Measurements from ENCODE around the gene TXLNA. TPM values are rescaled to one million over a fixed set of nuclear protein-coding genes. Genes with fewer than 3 reads are reported as not detected.
"Not testable (repeated sequence)": the region's sequence is repeated elsewhere in the genome, so short reads cannot be mapped to it uniquely, and the experiment has no call there.

Gene TXLNA
- total RNA-seq: 10 to 100 TPM; 41.9 to 80.8 (median 49.0) TPM

GRCh38 chr1:32179443-32180185 is at the start of gene TXLNA:
Gene TXLNA, plus strand, starts transcription at chr1:32179675. Its CDS starts 671 bp downstream, at chr1:32180346.
- peak; percentile 91 for ATAC-seq (ENCODE audit: low FRiP score)
- no peak for TF ChIP-seq CTCF (IDR thresholded peaks at IDR 0.05)

GRCh38 chr1:32133950-32134280 is 45.6 kb upstream of the TXLNA start:
- DNase-seq (ENCODE audit: low spot score); ATAC-seq (ENCODE audit: low FRiP score): not testable (repeated sequence)

More at GRCh38 chr1:32179443-32180185, at the start of gene TXLNA:
- peak; percentile 81 for DNase-seq (ENCODE audit: low spot score)

- ATAC-seq (ENCODE audit: low FRiP score) (no peak), DNase-seq (ENCODE audit: low spot score) (no peak)
- no peak for TF ChIP-seq CTCF (IDR thresholded peaks at IDR 0.05)
Observed at GRCh38 chr1:32137111-32137510, 42.4 kb upstream of the TXLNA start.

GRCh38 chr1:32138965-32139364 is 40.5 kb upstream of the TXLNA start:
- DNase-seq (ENCODE audit: low spot score) (no peak), ATAC-seq (ENCODE audit: low FRiP score) (no peak)
- TF ChIP-seq CTCF (IDR thresholded peaks at IDR 0.05): no peak

GRCh38 chr1:32142446-32143301 is 36.8 kb upstream of the TXLNA start:
- TF ChIP-seq CTCF (IDR thresholded peaks at IDR 0.05): no peak
- ATAC-seq (ENCODE audit: low FRiP score): peak; percentile 71
- DNase-seq (ENCODE audit: low spot score): no peak

- not testable (repeated sequence) for ATAC-seq (ENCODE audit: low FRiP score); DNase-seq (ENCODE audit: low spot score)
Observed at GRCh38 chr1:32143302-32143695, 36.2 kb upstream of the TXLNA start.

GRCh38 chr1:32144033-32144432 is 35.4 kb upstream of the TXLNA start:
- no peak for TF ChIP-seq CTCF (IDR thresholded peaks at IDR 0.05)
- ATAC-seq (ENCODE audit: low FRiP score) (no peak), DNase-seq (ENCODE audit: low spot score) (no peak)

- not testable (repeated sequence) for ATAC-seq (ENCODE audit: low FRiP score)
Observed at GRCh38 chr1:32147799-32148198, 31.7 kb upstream of the TXLNA start.

More at GRCh38 chr1:32147799-32148198, 31.7 kb upstream of the TXLNA start:
- not testable (repeated sequence) for DNase-seq (ENCODE audit: low spot score)

All from omental fat pad (tissue), 4 donors.